ENCODE data around the gene KIAA0040. TPM values are rescaled to one million over a fixed set of nuclear protein-coding genes. Genes with fewer than 3 reads are reported as not detected.

KIAA0040 gene
- total and polyA plus RNA-seq, 2 experiments from 2014 or later: 0.04 to 0.22 TPM

DNA sequence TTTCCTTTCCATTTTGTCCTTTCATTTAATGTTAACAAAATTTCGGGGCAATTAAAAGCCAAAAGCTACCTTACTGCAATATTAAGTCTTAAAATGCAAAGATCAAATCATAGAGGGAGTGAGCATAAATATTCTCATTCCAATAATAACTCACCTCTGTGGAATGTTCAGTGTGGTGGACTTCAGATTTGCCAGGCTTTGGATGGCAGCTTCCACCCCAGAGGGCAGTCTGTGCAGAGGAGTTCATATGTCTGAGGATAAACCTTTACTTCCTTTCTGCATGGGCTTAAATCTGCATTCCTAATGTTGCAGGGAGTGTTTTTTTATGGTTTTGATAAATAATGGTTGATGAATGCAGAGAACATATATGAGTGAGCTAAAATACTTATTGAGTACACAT, 16.3 kb downstream of the KIAA0040 start:
- Histone ChIP-seq H3K9me2 (ENCODE audit: insufficient read depth) (no peaks in the 10 kb centered on the region), H2AFZ (no peak overlapping the region), H3K27ac (no peak overlapping the region), H3K9ac (no peak overlapping the region), H3K9me3 (ENCODE audit: low read depth) (no peaks in the 10 kb centered on the region), H4K20me1 (ENCODE audit: insufficient read depth) (no peaks in the 10 kb centered on the region), H3K27me3 (replicated peaks; ENCODE audit: insufficient read depth) (no peaks in the 10 kb centered on the region), H3F3A (ENCODE audit: insufficient read depth) (no peaks in the 10 kb centered on the region), H3K4me3 (no peak overlapping the region), H3K4me1 (ENCODE audit: insufficient read depth) (no peaks in the 10 kb centered on the region), H3K36me3 (ENCODE audit: low read depth) (no peaks in the 10 kb centered on the region), H3K79me2 (ENCODE audit: insufficient read depth) (no peaks in the 10 kb centered on the region), H3K4me2 (ENCODE audit: unreplicated experiment) (no peak overlapping the region)
- 7 to 13% methylated on average over 1 of the region's 1 CpG for WGBS, 2 experiments (ENCODE audit: low coverage in 1 of 2, low lambda C conversion rate in 2 of 2, missing lambda C conversion rate in 2 of 2)
- no peak for DNase-seq
- in situ Hi-C loops (cut with MboI): no loop called here
- TF ChIP-seq EZH2phosphoT487 (IDR thresholded peaks at IDR 0.05; ENCODE audit: insufficient read depth, low read depth) (no peak), EZH2 (IDR thresholded peaks at IDR 0.05; ENCODE audit: insufficient read depth, poor library complexity, severe bottlenecking) (no peak)

DNA sequence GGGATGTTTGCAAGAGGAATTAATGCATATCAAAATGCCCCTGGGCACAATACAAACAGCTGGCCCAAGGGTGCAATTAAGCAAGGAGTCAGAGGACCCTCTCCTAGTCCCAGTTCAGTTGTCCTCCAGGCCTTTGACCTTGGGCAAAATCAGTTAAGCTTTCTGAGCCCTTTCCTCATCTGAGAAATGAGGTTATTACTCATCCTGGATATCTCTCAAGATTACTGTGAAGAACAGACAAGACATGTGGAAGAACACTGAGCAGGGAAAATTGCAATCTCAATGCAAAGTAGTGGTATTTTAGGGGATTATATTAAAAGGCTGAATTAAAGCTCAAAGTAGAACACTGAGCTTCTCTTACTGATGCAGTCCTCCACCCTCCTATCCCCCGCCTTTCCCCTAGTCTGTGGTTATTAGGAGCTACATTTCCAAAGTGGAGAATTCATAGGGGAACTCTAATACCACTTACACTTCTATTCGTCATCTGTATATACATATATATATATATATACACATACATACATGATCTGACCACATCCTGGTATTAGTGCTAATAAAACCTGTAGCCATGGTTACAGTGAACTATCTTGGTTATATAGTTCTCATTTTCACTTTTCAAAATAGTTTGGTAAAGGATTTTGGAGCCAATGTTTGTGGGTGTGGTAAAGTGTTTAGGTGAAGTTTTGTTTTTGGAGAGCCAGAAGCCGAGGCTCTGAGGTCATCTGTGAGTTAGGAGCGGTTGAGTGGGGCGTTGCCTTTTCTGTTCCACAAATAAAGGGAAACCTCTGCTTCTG, 18.1 kb downstream of the KIAA0040 start:
- Histone ChIP-seq H3K79me2 (ENCODE audit: insufficient read depth) (no peaks in the 10 kb centered on the region), H3F3A (ENCODE audit: insufficient read depth) (no peaks in the 10 kb centered on the region), H3K9me2 (ENCODE audit: insufficient read depth) (no peaks in the 10 kb centered on the region), H3K4me1 (ENCODE audit: insufficient read depth) (no peaks in the 10 kb centered on the region), H3K27me3 (replicated peaks; ENCODE audit: insufficient read depth) (no peaks in the 10 kb centered on the region), H3K4me2 (ENCODE audit: unreplicated experiment) (no peak overlapping the region), H4K20me1 (ENCODE audit: insufficient read depth) (no peaks in the 10 kb centered on the region), H3K9me3 (ENCODE audit: low read depth) (no peaks in the 10 kb centered on the region), H3K36me3 (ENCODE audit: low read depth) (no peaks in the 10 kb centered on the region), H3K4me3 (no peak overlapping the region), H2AFZ (no peak overlapping the region), H3K27ac (no peak overlapping the region), H3K9ac (no peak overlapping the region)
- no peak for DNase-seq
- in situ Hi-C loops (cut with MboI): loop anchor here (25.0 kb wide), 1 partner anchor 1663 kb away; no protein-coding TSS in a partner anchor
- WGBS, 2 experiments (ENCODE audit: low coverage in 1 of 2, low lambda C conversion rate in 2 of 2, missing lambda C conversion rate in 2 of 2): 41 to 53% methylated on average over 5 of the region's 5 CpGs
- no peak for TF ChIP-seq EZH2 (IDR thresholded peaks at IDR 0.05; ENCODE audit: insufficient read depth, poor library complexity, severe bottlenecking)
- TF ChIP-seq EZH2phosphoT487 (IDR thresholded peaks at IDR 0.05; ENCODE audit: insufficient read depth, low read depth): no peak

DNA sequence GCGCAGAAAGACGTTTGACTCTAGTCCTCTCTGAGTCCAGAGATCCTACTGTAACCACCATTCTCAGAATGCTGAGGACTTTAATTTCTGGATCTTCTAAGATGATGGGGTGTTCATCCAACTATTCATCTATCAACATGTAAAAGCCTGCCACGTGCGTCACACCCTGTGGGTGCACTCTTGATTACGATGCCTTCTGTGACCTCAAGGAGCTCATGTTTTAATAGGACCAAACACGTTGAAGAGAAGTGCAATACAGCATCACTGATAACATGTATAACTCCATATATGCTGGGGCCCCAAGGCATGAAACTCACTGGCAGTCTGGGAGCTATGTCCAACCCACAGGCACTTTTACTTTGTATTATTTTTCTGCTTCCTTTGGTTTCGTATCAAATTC, 19.0 kb downstream of the KIAA0040 start:
- no peaks in the 10 kb centered on the region for H3K9me2 ChIP-seq (ENCODE audit: insufficient read depth)
- no peaks in the 10 kb centered on the region for H3K36me3 ChIP-seq (ENCODE audit: low read depth)
- in situ Hi-C loops (cut with MboI): loop anchor here (25.0 kb wide), 1 partner anchor 1664 kb away; no protein-coding TSS in a partner anchor
- no peaks in the 10 kb centered on the region for H3F3A ChIP-seq (ENCODE audit: insufficient read depth)
- TF ChIP-seq EZH2 (IDR thresholded peaks at IDR 0.05; ENCODE audit: insufficient read depth, poor library complexity, severe bottlenecking) (no peak), EZH2phosphoT487 (IDR thresholded peaks at IDR 0.05; ENCODE audit: insufficient read depth, low read depth) (no peak)
- H3K9me3 ChIP-seq (ENCODE audit: low read depth): no peaks in the 10 kb centered on the region
- no peaks in the 10 kb centered on the region for H3K79me2 ChIP-seq (ENCODE audit: insufficient read depth)
- WGBS, 2 experiments (ENCODE audit: low coverage in 1 of 2, low lambda C conversion rate in 2 of 2, missing lambda C conversion rate in 2 of 2): 50 to 52% methylated on average over 7 of the region's 7 CpGs
- H3K4me2 ChIP-seq (ENCODE audit: unreplicated experiment): no peak overlapping the region
- H3K4me3 ChIP-seq: no peak overlapping the region
- H4K20me1 ChIP-seq (ENCODE audit: insufficient read depth): no peaks in the 10 kb centered on the region
- no peak overlapping the region for H2AFZ ChIP-seq
- H3K9ac ChIP-seq: no peak overlapping the region
- H3K27ac ChIP-seq: no peak overlapping the region
- no peaks in the 10 kb centered on the region for H3K27me3 ChIP-seq (replicated peaks; ENCODE audit: insufficient read depth)
- no peak for DNase-seq
- no peaks in the 10 kb centered on the region for H3K4me1 ChIP-seq (ENCODE audit: insufficient read depth)

DNA sequence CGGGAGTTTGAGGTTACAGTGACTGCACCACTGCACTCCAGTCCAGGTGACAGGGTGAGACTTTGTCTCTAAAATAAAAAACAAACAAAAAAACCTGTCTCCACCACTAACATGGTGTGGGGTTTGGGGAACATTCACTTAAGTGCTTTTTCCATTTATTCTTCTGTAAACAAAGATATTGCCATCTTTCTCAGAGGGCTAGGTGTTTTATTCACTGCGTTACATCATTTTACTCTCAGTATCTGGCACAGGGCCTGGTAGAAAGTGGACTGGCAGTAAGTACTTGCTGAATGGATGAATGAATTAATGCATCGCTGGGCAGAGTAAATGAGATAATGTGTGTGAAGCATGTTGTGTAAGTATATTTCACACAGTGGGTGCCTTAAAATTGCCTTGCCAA, 20.1 kb downstream of the KIAA0040 start:
- no peak overlapping the region for H3K27ac ChIP-seq
- H3K9me2 ChIP-seq (ENCODE audit: insufficient read depth): no peaks in the 10 kb centered on the region
- H3K9me3 ChIP-seq (ENCODE audit: low read depth): no peaks in the 10 kb centered on the region
- in situ Hi-C loops (cut with MboI): loop anchor here (25.0 kb wide), 1 partner anchor 1665 kb away; no protein-coding TSS in a partner anchor
- no peak for DNase-seq
- no peaks in the 10 kb centered on the region for H3K36me3 ChIP-seq (ENCODE audit: low read depth)
- H2AFZ ChIP-seq: no peak overlapping the region
- H3K4me2 ChIP-seq (ENCODE audit: unreplicated experiment): no peak overlapping the region
- no peak overlapping the region for H3K9ac ChIP-seq
- WGBS, 2 experiments (ENCODE audit: low coverage in 1 of 2, low lambda C conversion rate in 2 of 2, missing lambda C conversion rate in 2 of 2): 44 to 45% methylated on average over 3 of the region's 3 CpGs
- TF ChIP-seq EZH2phosphoT487 (IDR thresholded peaks at IDR 0.05; ENCODE audit: insufficient read depth, low read depth) (no peak), EZH2 (IDR thresholded peaks at IDR 0.05; ENCODE audit: insufficient read depth, poor library complexity, severe bottlenecking) (no peak)
- no peaks in the 10 kb centered on the region for H3K27me3 ChIP-seq (replicated peaks; ENCODE audit: insufficient read depth)
- no peaks in the 10 kb centered on the region for H3K79me2 ChIP-seq (ENCODE audit: insufficient read depth)
- no peaks in the 10 kb centered on the region for H3F3A ChIP-seq (ENCODE audit: insufficient read depth)
- no peaks in the 10 kb centered on the region for H3K4me1 ChIP-seq (ENCODE audit: insufficient read depth)
- H4K20me1 ChIP-seq (ENCODE audit: insufficient read depth): no peaks in the 10 kb centered on the region
- H3K4me3 ChIP-seq: no peak overlapping the region

All from GM23248 (cell line).